Measurements from ENCODE around the gene ZDHHC8. TPM values are rescaled to one million over a fixed set of nuclear protein-coding genes. Genes with fewer than 3 reads are reported as not detected.

The ZDHHC8 gene
- total RNA-seq, 1 experiment from 2014 or later: 89.3 TPM

DNA sequence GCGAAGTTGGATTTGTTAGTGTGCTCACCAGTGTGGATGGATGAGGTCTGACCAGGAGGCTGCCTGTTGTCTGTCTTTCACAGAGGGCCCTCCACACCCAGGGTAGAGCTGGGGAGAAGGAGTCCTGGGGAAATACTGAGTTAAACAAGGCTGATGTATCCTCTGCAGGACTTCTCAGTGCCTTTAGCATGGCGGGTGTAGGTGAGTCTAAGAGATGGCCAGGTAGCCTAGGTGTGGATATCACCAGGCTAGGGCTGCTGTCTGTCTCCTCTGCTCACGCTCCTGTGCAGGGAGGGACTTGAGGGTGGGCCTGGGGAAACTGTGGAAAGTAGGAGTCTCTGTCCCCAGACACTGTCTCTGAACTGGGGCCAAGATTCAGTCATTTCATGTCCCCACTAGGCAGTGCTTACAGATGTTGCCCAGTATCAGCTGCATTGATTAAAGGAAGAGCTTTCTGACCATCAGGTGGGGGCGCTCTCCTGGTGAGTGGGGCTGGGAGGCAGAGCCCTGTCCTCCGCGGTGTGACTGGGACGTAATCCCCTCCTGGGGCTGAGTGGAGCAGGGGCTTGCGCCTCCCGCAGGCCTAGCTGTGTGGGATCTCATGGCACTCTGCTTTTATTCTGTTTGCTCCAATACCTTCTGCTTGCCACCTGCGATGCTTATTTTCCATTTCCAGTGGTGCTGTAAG is 54.7 kb downstream of the ZDHHC8 start:
- peak; percentile 80 for ATAC-seq
- H3K9ac ChIP-seq (ENCODE audit: low read length): no peak overlapping the region
- no peaks in the 10 kb centered on the region for H3K79me2 ChIP-seq (ENCODE audit: insufficient read depth, low read length)
- H3K27me3 ChIP-seq (ENCODE audit: insufficient read depth, low read length): no peaks in the 10 kb centered on the region
- no peaks in the 10 kb centered on the region for H3K4me1 ChIP-seq (ENCODE audit: control insufficient read depth in 1 of 2, insufficient read depth in 2 of 2, low read length in 2 of 2)
- DNase-seq (ENCODE audit: low read depth, low spot score): no peak
- no peak for TF ChIP-seq YY1 (IDR thresholded peaks at IDR 0.05; ENCODE audit: extremely low read depth, insufficient replicate concordance, low read depth, low read length)
- no peak for TF ChIP-seq CBX3 (IDR thresholded peaks at IDR 0.05; ENCODE audit: low read depth)
- peak; percentile 39 for TF ChIP-seq RAD21 (IDR thresholded peaks at IDR 0.05; ENCODE audit: low read depth)
- no peak for TF ChIP-seq CEBPB (IDR thresholded peaks at IDR 0.05; ENCODE audit: low read depth)
- no peak for TF ChIP-seq JUND (IDR thresholded peaks at IDR 0.05)
- no peak for TF ChIP-seq SIN3A (IDR thresholded peaks at IDR 0.05; ENCODE audit: low read depth)
- no peak for TF ChIP-seq POLR2AphosphoS5 (IDR thresholded peaks at IDR 0.05; ENCODE audit: low read depth, low read length)
- TF ChIP-seq, protein P1, sequence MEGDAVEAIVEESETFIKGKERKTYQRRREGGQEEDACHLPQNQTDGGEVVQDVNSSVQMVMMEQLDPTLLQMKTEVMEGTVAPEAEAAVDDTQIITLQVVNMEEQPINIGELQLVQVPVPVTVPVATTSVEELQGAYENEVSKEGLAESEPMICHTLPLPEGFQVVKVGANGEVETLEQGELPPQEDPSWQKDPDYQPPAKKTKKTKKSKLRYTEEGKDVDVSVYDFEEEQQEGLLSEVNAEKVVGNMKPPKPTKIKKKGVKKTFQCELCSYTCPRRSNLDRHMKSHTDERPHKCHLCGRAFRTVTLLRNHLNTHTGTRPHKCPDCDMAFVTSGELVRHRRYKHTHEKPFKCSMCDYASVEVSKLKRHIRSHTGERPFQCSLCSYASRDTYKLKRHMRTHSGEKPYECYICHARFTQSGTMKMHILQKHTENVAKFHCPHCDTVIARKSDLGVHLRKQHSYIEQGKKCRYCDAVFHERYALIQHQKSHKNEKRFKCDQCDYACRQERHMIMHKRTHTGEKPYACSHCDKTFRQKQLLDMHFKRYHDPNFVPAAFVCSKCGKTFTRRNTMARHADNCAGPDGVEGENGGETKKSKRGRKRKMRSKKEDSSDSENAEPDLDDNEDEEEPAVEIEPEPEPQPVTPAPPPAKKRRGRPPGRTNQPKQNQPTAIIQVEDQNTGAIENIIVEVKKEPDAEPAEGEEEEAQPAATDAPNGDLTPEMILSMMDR (IDR thresholded peaks at IDR 0.05 in 2 of 3, conservative IDR thresholded peaks at IDR 0.05 in 1 of 3; ENCODE audit: borderline replicate concordance in 1 of 3, insufficient read depth in 1 of 3, low read depth in 2 of 3, low read length in 2 of 3): peak; percentile 31 to 46 (median 36); a peak in 5 of 6 replicates
- H3K36me3 ChIP-seq (ENCODE audit: control insufficient read depth in 1 of 2, insufficient read depth in 2 of 2, low read length in 2 of 2): no peaks in the 10 kb centered on the region
- ChIA-PET CTCF (interaction anchor here (0.5 to 1.1 kb wide), 2 partner anchors 19 to 25 kb away, joined by 3 to 4 read pairs; no protein-coding TSS in a partner anchor), RAD21 (ENCODE audit: low non-redundant PET in 1 of 2, low total read pairs in 2 of 2, uncharacterized antibody in 2 of 2, unreplicated experiment in 2 of 2) (no interaction called here), POLR2A (no interaction called here)
- no peak overlapping the region for H3K4me3 ChIP-seq (replicated peaks in 1 of 2; ENCODE audit: low read depth in 1 of 2, low read length in 2 of 2)
- no peaks in the 10 kb centered on the region for H3K9me2 ChIP-seq (ENCODE audit: insufficient read depth)
- no peaks in the 10 kb centered on the region for H3K9me3 ChIP-seq (ENCODE audit: control insufficient read depth in 1 of 2, insufficient read depth in 1 of 2, low read depth in 1 of 2, low read length in 2 of 2)
- intact Hi-C loops (cut with micrococcal nuclease): no loop called here
- H2AFZ ChIP-seq (ENCODE audit: low read depth, low read length, poor library complexity, severe bottlenecking): no peak overlapping the region
- H4K20me1 ChIP-seq (ENCODE audit: insufficient read depth): no peaks in the 10 kb centered on the region
- H3K4me2 ChIP-seq (ENCODE audit: low read length): no peak overlapping the region
- BruUV-seq (replicated peaks): no TSS peak
- H3K27ac ChIP-seq (ENCODE audit: low read depth, low read length): no peak overlapping the region

Measured in HCT116 (cell line).